Measurements from ENCODE around the gene ATL1. TPM values are rescaled to one million over a fixed set of nuclear protein-coding genes. Genes with fewer than 3 reads are reported as not detected.
"Not testable (repeated sequence)": the region's sequence is repeated elsewhere in the genome, so short reads cannot be mapped to it uniquely, and the experiment has no call there.

ATL1 gene
- total RNA-seq, 1 donor from 2014 or later = 4.2 TPM

- DNase-seq (ENCODE audit: low read depth) = no peak
- H3K27me3 ChIP-seq (ENCODE audit: control insufficient read depth, insufficient read depth, low read length) = no peaks in the 10 kb centered on the region
- H3K36me3 ChIP-seq (ENCODE audit: control insufficient read depth, insufficient read depth, low read length) = no peaks in the 10 kb centered on the region
- TF ChIP-seq CTCF (IDR thresholded peaks at IDR 0.05; ENCODE audit: insufficient read depth, low read length, poor library complexity, severe bottlenecking) = no peak
- H3K4me3 ChIP-seq (ENCODE audit: low read depth, low read length) = no peak overlapping the region
Measured at GRCh38 chr14:50624447-50624846, 64.5 kb downstream of the ATL1 start.

- DNase-seq (ENCODE audit: low read depth); H3K27me3 ChIP-seq (ENCODE audit: control insufficient read depth, insufficient read depth, low read length); H3K4me3 ChIP-seq (ENCODE audit: low read depth, low read length); H3K36me3 ChIP-seq (ENCODE audit: control insufficient read depth, insufficient read depth, low read length): not testable (repeated sequence)
Measured at GRCh38 chr14:50624947-50625346, 65.0 kb downstream of the ATL1 start.

- TF ChIP-seq CTCF (IDR thresholded peaks at IDR 0.05; ENCODE audit: insufficient read depth, low read length, poor library complexity, severe bottlenecking) = no peak
- DNase-seq (ENCODE audit: low read depth) = no peak
- H3K4me3 ChIP-seq (ENCODE audit: low read depth, low read length) = no peak overlapping the region
- no peaks in the 10 kb centered on the region for H3K36me3 ChIP-seq (ENCODE audit: control insufficient read depth, insufficient read depth, low read length)
- no peaks in the 10 kb centered on the region for H3K27me3 ChIP-seq (ENCODE audit: control insufficient read depth, insufficient read depth, low read length)
Measured at GRCh38 chr14:50631408-50631821, 71.5 kb downstream of the ATL1 start.

GRCh38 chr14:50633954-50634353, 74.0 kb downstream of the ATL1 start:
- no peak overlapping the region for H3K4me3 ChIP-seq (ENCODE audit: low read depth, low read length)
- H3K27me3 ChIP-seq (ENCODE audit: control insufficient read depth, insufficient read depth, low read length) = no peaks in the 10 kb centered on the region
- no peaks in the 10 kb centered on the region for H3K36me3 ChIP-seq (ENCODE audit: control insufficient read depth, insufficient read depth, low read length)
- no peak for TF ChIP-seq CTCF (IDR thresholded peaks at IDR 0.05; ENCODE audit: insufficient read depth, low read length, poor library complexity, severe bottlenecking)
- no peak for DNase-seq (ENCODE audit: low read depth)

GRCh38 chr14:50635141-50635540, 75.2 kb downstream of the ATL1 start:
- no peaks in the 10 kb centered on the region for H3K36me3 ChIP-seq (ENCODE audit: control insufficient read depth, insufficient read depth, low read length)
- no peak for TF ChIP-seq CTCF (IDR thresholded peaks at IDR 0.05; ENCODE audit: insufficient read depth, low read length, poor library complexity, severe bottlenecking)
- no peak for DNase-seq (ENCODE audit: low read depth)
- H3K27me3 ChIP-seq (ENCODE audit: control insufficient read depth, insufficient read depth, low read length) = no peaks in the 10 kb centered on the region
- no peak overlapping the region for H3K4me3 ChIP-seq (ENCODE audit: low read depth, low read length)

- Histone ChIP-seq H3K27me3 (ENCODE audit: control insufficient read depth, insufficient read depth, low read length) (no peaks in the 10 kb centered on the region), H3K36me3 (ENCODE audit: control insufficient read depth, insufficient read depth, low read length) (no peaks in the 10 kb centered on the region), H3K4me3 (ENCODE audit: low read depth, low read length) (no peak overlapping the region)
- TF ChIP-seq CTCF (IDR thresholded peaks at IDR 0.05; ENCODE audit: insufficient read depth, low read length, poor library complexity, severe bottlenecking) = no peak
- DNase-seq (ENCODE audit: low read depth) = no peak
Measured at GRCh38 chr14:50647282-50647681, 87.3 kb downstream of the ATL1 start.
